Ovary (tissue), 9 donors: ENCODE data around the gene OR5AU1. TPM values are rescaled to one million over a fixed set of nuclear protein-coding genes. Genes with fewer than 3 reads are reported as not detected.

Experiments used
- DNase-seq, 5 donors: peaks; one replicate each; pipeline ENCODE4 v3.0.0-alpha.2; 2019 to 2020
- H3K27ac ChIP-seq, 2 donors: fragments of 200-600 bp; one replicate each; pipeline versions ENCODE4 v1.5.1 to v1.8.0; 2019 to 2022
- H3K27me3 ChIP-seq: fragments of 200-600 bp; one replicate; pipeline ENCODE4 v1.8.0; 2022
- H3K36me3 ChIP-seq: fragments of 200-600 bp; sonication (generic); one replicate; pipeline ENCODE4 v1.5.1; 2019
- H3K4me1 ChIP-seq: one replicate; pipeline ENCODE4 v1.8.1; 2013; ENCODE audit warnings: mild to moderate bottlenecking, moderate library complexity; ENCODE audit not compliant: insufficient read depth
- H3K4me3 ChIP-seq: fragments of 200-600 bp; sonication (generic); one replicate; pipeline ENCODE4 v1.5.1; 2017
- H3K9me3 ChIP-seq, 2 donors: fragments of 200-600 bp in 1 of 2; sonication (generic) in 1 of 2; one replicate each; pipeline versions ENCODE4 v1.5.1 to v1.8.1; 2013 to 2019; ENCODE audit warnings: mild to moderate bottlenecking in 1 of 2, moderate library complexity in 1 of 2
- CTCF ChIP-seq, 3 donors: fragments of 450-650 bp in 2 of 3; fragments of 200-600 bp in 1 of 3; IDR thresholded peaks; one replicate each; pipeline versions ENCODE4 v1.5.1 to v1.8.0; 2016 to 2022; ENCODE audit warnings: antibody characterized with exemption in 3 of 3, mild to moderate bottlenecking in 1 of 3
- EP300 ChIP-seq: sonication (generic); formaldehyde crosslinking; IDR thresholded peaks from one replicate; pipeline ENCODE4 v1.6.1; 2017; ENCODE audit warnings: antibody characterized with exemption
- POLR2A ChIP-seq: fragments of 450-650 bp; IDR thresholded peaks from one replicate; pipeline ENCODE4 v1.6.1; 2017; ENCODE audit warnings: antibody characterized with exemption, mild to moderate bottlenecking, moderate library complexity
- WGBS, 3 donors: extraction: QIAGEN DNeasy Blood & Tissue Kit in 1 of 3; methylation state at CpG; one replicate each; pipeline versions ENCODE4 v1.1.5 to v1.1.7; 2013 to 2017; 5-methylcytosine and 5-hydroxymethylcytosine counted together
- intact Hi-C, 4 donors: fragments of 100-400 bp; cut with DNase I; formaldehyde crosslinking; loops; one replicate each; pipeline versions ENCODE4 v1.11.0 to v1.15.1; 2022 to 2023
- polyA plus RNA-seq, 2 donors: library from polyadenylated mRNA; stranded (reverse); fragments of 200-250 nt in 1 of 2; fragments of 350-450 nt in 1 of 2; fragmentation: Illumina TruSeq in 1 of 2; extraction: RNeasy Lipid Tissue Mini Kit (QIAGEN cat#74804) in 1 of 2; gene quantifications; one replicate each; pipeline ENCODE4 v1.2.3, GENCODE V29; 2013 to 2014
- small RNA-seq: library from RNA; depleted of rRNA; stranded (forward); fragments of <200 nt; gene quantifications from one replicate; pipeline ENCODE3, GENCODE V24; 2016
- total RNA-seq, 7 donors: library from RNA; depleted of rRNA in 2 of 7; stranded (reverse); fragments of >200 nt in 2 of 7; fragmentation: NEBNext Ultra II Directional in 3 of 7; extraction: Animal tissue kit (Norgen Biotek cat#: 25700) in 3 of 7; gene quantifications; one replicate each; pipeline versions ENCODE4 v1.1.0 to v1.2.4, GENCODE V29; 2016 to 2023
- donor health status: DM: no; HTN: no; CAD: no; lungs with moderate emphysema.
- donor health status: DM: no; HTN: no; CAD: no.
- donor health status: Bipolar disorder and iron deficiency.
- donor health status: DM: yes; HTN: yes; CAD: no.
- donor health status: DM: no; HTN: no; CAD: no.
- donor health status: DM: yes; HTN: yes; CAD: no.

OR5AU1 gene
- total and polyA plus RNA-seq, 9 donors = not detected

DNA sequence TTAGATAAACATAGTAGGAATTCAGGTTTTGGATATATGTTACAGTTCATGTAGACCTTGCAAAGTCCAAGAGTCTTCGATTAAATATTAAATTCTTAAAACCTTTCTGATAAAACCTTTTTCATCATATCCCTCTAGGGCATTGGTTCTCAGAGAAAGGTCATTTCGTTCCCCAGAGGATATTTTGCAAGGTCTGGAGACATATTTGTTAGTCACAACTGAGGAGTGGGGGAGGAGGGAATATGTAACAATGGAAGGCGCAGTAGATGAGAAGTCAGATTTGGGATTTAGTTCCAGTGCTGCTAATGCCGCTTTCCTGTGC lies 49.7 kb downstream of the OR5AU1 start:
- no peak for TF ChIP-seq EP300
- TF ChIP-seq CTCF (IDR thresholded peaks at IDR 0.05) = no peak
- no peak for TF ChIP-seq POLR2A

GRCh38 chr14:21105095-21105494 lies 50.8 kb downstream of the OR5AU1 start:
- H3K36me3 ChIP-seq = no peaks in the 10 kb centered on the region
- peak in 1 of 5 donors; percentile 21 for DNase-seq
- TF ChIP-seq CTCF (IDR thresholded peaks at IDR 0.05) = no peak
- TF ChIP-seq EP300 = no peak
- no peak for TF ChIP-seq POLR2A
- H3K9me3 ChIP-seq = no peaks in the 10 kb centered on the region
- peak overlapping the region in 1 of 2 donors; percentile 93 for H3K27ac ChIP-seq
- no peaks in the 10 kb centered on the region for H3K27me3 ChIP-seq
- intact Hi-C loops = loop anchor here in 3 of 4 donors (2.0 to 10.0 kb wide), 5 partner anchors 36 to 420 kb away; partner anchors contain the start of genes ANG (in 1 of the 3), HNRNPC (in 1 of the 3) and RNASE4 (in 1 of the 3)
- WGBS, 3 donors = 80 to 88% (median 86%) methylated on average over 8 of the region's 8 CpGs
- no peak overlapping the region for H3K4me3 ChIP-seq
- peaks cover 2% of the 10 kb centered on the region for H3K4me1 ChIP-seq

More for the DNA sequence above, 49.7 kb downstream of the OR5AU1 start:
- Histone ChIP-seq H3K4me3 (no peak overlapping the region), H3K9me3 (no peaks in the 10 kb centered on the region), H3K36me3 (no peaks in the 10 kb centered on the region), H3K27me3 (no peaks in the 10 kb centered on the region), H3K27ac (no peak overlapping the region), H3K4me1 (peaks cover 2% of the 10 kb centered on the region)
- no peak for DNase-seq
- 61 to 69% (median 65%) methylated on average over 4 of the region's 4 CpGs for WGBS, 3 donors
- intact Hi-C loops = loop anchor here in 3 of 4 donors (10.0 kb wide), 4 partner anchors 91 to 421 kb away; partner anchors contain the start of genes ANG (in 1 of the 3), HNRNPC (in 1 of the 3) and RNASE4 (in 1 of the 3)

Small RNAs within 50 kb of the gene (small RNA-seq; reads per million reads assigned to genes)
- gene RNU6-252P = not detected

Other genes with a start within 250 kb of the OR5AU1 start
- gene RNASE2, start 200.6 kb downstream of the OR5AU1 start, total RNA-seq = 1 to 10 TPM in 3 of 7 donors, under 1 TPM in 3, not detected in 1; 0.38 to 2.9 (median 0.76) TPM
- gene RNASE2, start 200.6 kb downstream of the OR5AU1 start, polyA plus RNA-seq = 1 to 10 TPM; 2.9 to 3.0 TPM
- gene METTL17, start 166.1 kb downstream of the OR5AU1 start, total RNA-seq = 10 to 100 TPM; 42.5 to 65.1 (median 45.7) TPM
- gene METTL17, start 166.1 kb downstream of the OR5AU1 start, polyA plus RNA-seq = 10 to 100 TPM; 49.9 to 53.6 TPM
- gene SLC39A2, start 156.8 kb downstream of the OR5AU1 start, total RNA-seq = under 1 TPM in 1 of 7 donors, not detected in 6; 0.28 TPM
- gene SLC39A2, start 156.8 kb downstream of the OR5AU1 start, polyA plus RNA-seq = under 1 TPM in 1 of 2 donors, not detected in 1; 0.30 TPM
- 100 to 1,000 TPM; 355 to 703 (median 417) TPM for gene NDRG2, start 131.0 kb downstream of the OR5AU1 start, total RNA-seq
- 100 to 1,000 TPM; 579 to 585 TPM for gene NDRG2, start 131.0 kb downstream of the OR5AU1 start, polyA plus RNA-seq
- 1 to 10 TPM in 5 of 7 donors, under 1 TPM in 1, not detected in 1; 0.72 to 2.5 (median 1.4) TPM for gene TPPP2, start 125.8 kb downstream of the OR5AU1 start, total RNA-seq
- gene TPPP2, start 125.8 kb downstream of the OR5AU1 start, polyA plus RNA-seq = 1 to 10 TPM in 1 of 2 donors, under 1 TPM in 1; 0.62 to 1.1 TPM
- gene RNASE13, start 121.3 kb downstream of the OR5AU1 start, total RNA-seq = not detected
- not detected for gene RNASE13, start 121.3 kb downstream of the OR5AU1 start, polyA plus RNA-seq
- not detected for gene RNASE7, start 113.7 kb downstream of the OR5AU1 start, total RNA-seq
- gene RNASE7, start 113.7 kb downstream of the OR5AU1 start, polyA plus RNA-seq = not detected
- not detected for gene RNASE8, start 98.2 kb downstream of the OR5AU1 start, total RNA-seq
- gene RNASE8, start 98.2 kb downstream of the OR5AU1 start, polyA plus RNA-seq = not detected
- gene ARHGEF40, start 85.8 kb downstream of the OR5AU1 start, total RNA-seq = 10 to 100 TPM; 31.0 to 98.3 (median 66.1) TPM
- gene ARHGEF40, start 85.8 kb downstream of the OR5AU1 start, polyA plus RNA-seq = 10 to 100 TPM; 29.8 to 34.3 TPM
- gene ZNF219, start 57.4 kb downstream of the OR5AU1 start, total RNA-seq = 10 to 100 TPM; 27.7 to 60.9 (median 33.4) TPM
- gene ZNF219, start 57.4 kb downstream of the OR5AU1 start, polyA plus RNA-seq = 10 to 100 TPM in 1 of 2 donors, 1 to 10 TPM in 1; 4.8 to 31.0 TPM
- gene TMEM253, start 55.0 kb downstream of the OR5AU1 start, total RNA-seq = 1 to 10 TPM in 2 of 7 donors, under 1 TPM in 5; 0.24 to 1.3 (median 0.56) TPM
- under 1 TPM; 0.40 to 0.98 TPM for gene TMEM253, start 55.0 kb downstream of the OR5AU1 start, polyA plus RNA-seq
- gene HNRNPC, start 113.4 kb upstream of the OR5AU1 start, total RNA-seq = 100 to 1,000 TPM; 427 to 633 (median 479) TPM
- 100 to 1,000 TPM; 626 to 913 TPM for gene HNRNPC, start 113.4 kb upstream of the OR5AU1 start, polyA plus RNA-seq
- gene RPGRIP1, start 124.0 kb upstream of the OR5AU1 start, total RNA-seq = under 1 TPM in 2 of 7 donors, not detected in 5; 0.34 to 0.42 TPM
- gene RPGRIP1, start 124.0 kb upstream of the OR5AU1 start, polyA plus RNA-seq = under 1 TPM; 0.15 to 0.28 TPM
- 10 to 100 TPM; 41.3 to 75.3 (median 64.2) TPM for gene SUPT16H, start 228.0 kb upstream of the OR5AU1 start, total RNA-seq
- gene SUPT16H, start 228.0 kb upstream of the OR5AU1 start, polyA plus RNA-seq = 10 to 100 TPM; 58.7 to 75.6 TPM